Neutrophil (primary cell): ENCODE measurements around the gene GCK.
"Not testable (repeated sequence)": the region's sequence is repeated elsewhere in the genome, so short reads cannot be mapped to it uniquely, and the experiment has no call there.

Experiments
- H3K27ac ChIP-seq: fragments of 200-600 bp; sonication (generic); 2 replicates; pipeline ENCODE4 v1.5.1; 2016; ENCODE audit warnings: mild to moderate bottlenecking, moderate library complexity
- H3K27me3 ChIP-seq: fragments of 200-600 bp; sonication (generic); 2 replicates; pipeline ENCODE4 v1.6.0; 2016; ENCODE audit warnings: mild to moderate bottlenecking
- H3K36me3 ChIP-seq: fragments of 200-600 bp; sonication (generic); 2 replicates; pipeline ENCODE4 v1.5.1; 2017
- H3K4me1 ChIP-seq, 2 experiments: fragments of 200-600 bp in 1 of 2; sonication (generic) in 1 of 2; 1 replicate in 1 of 2; 2 replicates in 1 of 2; pipeline versions ENCODE4 v1.5.1 to v1.6.1; 2013 to 2016; ENCODE audit warnings: low read depth in 1 of 2, low read length in 1 of 2, mild to moderate bottlenecking in 1 of 2, moderate library complexity in 1 of 2; ENCODE audit not compliant: control insufficient read depth in 1 of 2, insufficient read depth in 1 of 2
- H3K4me3 ChIP-seq, 2 experiments: fragments of 200-600 bp in 1 of 2; sonication (generic) in 1 of 2; 1 replicate in 1 of 2; 2 replicates in 1 of 2; pipeline ENCODE4 v1.5.1; 2013 to 2016; ENCODE audit warnings: low read depth in 1 of 2, low read length in 1 of 2, mild to moderate bottlenecking in 1 of 2, moderate library complexity in 1 of 2
- H3K9me3 ChIP-seq: fragments of 200-600 bp; sonication (generic); 2 replicates; pipeline ENCODE4 v1.5.1; 2016
- TF ChIP-seq, protein P1 (sequence below): fragments of 200-600 bp; sonication (generic); IDR thresholded peaks from 2 replicates; pipeline ENCODE4 v1.5.1; 2016; ENCODE audit warnings: antibody characterized with exemption

Gene GCK

DNA sequence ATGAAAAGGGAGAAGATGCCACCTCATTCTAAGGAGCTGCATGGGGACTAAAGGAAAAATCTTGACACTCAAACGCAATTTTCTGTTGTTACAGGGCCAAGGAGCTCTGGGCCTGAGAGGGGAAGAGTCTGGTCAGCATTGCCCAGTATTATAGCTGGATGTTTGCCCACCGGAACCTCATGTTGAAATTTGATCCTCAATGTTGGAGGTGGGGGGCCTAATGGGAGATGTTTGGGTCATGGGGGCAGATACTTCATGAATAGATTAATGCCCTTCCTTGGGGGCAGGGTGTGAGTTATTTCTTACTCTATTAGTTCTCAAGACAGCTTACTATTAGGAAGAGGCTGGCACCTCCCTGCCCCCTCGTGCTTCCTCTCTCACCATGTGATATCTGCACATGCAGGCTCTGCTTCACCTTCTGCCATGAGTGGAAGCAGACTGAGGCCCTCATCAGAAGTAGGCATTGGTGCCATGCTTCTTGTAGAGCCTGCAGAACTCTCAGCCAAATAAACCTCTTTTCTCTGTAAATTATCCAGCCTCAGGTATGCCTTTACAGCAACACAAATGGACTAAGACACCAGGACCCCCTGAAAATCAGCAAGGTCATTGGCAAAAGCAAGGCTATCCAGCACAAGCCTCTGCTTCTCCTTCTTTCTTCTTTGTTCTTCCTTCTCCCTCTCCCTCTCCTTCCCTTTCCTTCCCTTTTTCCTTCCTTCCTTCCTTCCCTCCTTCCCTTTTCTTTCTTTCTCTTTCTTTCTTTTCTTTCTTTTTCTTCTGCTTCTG lies 15.1 kb downstream of the GCK start:
- Histone ChIP-seq H3K4me1 (no peaks in the 10 kb centered on the region), H3K36me3 (no peaks in the 10 kb centered on the region), H3K9me3 (no peaks in the 10 kb centered on the region), H3K27ac (no peak overlapping the region), H3K4me3 (no peak overlapping the region), H3K27me3 (no peaks in the 10 kb centered on the region)
- TF ChIP-seq, protein P1, sequence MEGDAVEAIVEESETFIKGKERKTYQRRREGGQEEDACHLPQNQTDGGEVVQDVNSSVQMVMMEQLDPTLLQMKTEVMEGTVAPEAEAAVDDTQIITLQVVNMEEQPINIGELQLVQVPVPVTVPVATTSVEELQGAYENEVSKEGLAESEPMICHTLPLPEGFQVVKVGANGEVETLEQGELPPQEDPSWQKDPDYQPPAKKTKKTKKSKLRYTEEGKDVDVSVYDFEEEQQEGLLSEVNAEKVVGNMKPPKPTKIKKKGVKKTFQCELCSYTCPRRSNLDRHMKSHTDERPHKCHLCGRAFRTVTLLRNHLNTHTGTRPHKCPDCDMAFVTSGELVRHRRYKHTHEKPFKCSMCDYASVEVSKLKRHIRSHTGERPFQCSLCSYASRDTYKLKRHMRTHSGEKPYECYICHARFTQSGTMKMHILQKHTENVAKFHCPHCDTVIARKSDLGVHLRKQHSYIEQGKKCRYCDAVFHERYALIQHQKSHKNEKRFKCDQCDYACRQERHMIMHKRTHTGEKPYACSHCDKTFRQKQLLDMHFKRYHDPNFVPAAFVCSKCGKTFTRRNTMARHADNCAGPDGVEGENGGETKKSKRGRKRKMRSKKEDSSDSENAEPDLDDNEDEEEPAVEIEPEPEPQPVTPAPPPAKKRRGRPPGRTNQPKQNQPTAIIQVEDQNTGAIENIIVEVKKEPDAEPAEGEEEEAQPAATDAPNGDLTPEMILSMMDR: no peak

DNA sequence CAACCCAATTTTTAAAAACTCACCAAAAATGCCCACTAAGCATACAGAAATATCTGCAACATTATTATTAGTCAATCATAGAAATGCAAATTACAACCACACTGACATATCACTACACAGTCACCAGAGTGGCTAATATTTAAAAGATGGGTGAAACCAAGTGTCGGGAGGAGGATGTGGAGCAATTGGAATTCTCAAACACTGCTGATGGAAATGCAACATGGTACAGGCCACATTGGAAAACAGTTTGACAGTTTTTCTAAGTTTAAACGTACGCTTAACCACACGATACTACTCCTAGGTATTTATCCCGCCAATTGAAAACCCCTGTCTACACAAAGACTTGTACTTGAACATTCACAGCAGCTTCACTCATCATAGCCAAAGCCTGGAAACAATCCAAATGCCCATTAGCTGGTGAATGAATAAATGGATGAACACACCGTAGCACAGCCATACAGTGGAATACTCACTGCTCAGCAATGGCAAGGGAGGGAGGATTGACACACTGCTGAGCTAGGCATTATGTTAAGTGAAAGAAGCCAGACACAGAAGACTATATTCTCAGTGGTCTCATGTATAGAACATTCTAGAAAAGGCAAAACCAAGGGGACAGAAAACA lies 16.3 kb downstream of the GCK start:
- no peak overlapping the region for H3K27ac ChIP-seq
- H3K9me3 ChIP-seq: no peaks in the 10 kb centered on the region
- no peaks in the 10 kb centered on the region for H3K4me1 ChIP-seq
- TF ChIP-seq, protein P1: no peak
- H3K36me3 ChIP-seq: no peaks in the 10 kb centered on the region
- no peak overlapping the region for H3K4me3 ChIP-seq
- H3K27me3 ChIP-seq: no peaks in the 10 kb centered on the region

DNA sequence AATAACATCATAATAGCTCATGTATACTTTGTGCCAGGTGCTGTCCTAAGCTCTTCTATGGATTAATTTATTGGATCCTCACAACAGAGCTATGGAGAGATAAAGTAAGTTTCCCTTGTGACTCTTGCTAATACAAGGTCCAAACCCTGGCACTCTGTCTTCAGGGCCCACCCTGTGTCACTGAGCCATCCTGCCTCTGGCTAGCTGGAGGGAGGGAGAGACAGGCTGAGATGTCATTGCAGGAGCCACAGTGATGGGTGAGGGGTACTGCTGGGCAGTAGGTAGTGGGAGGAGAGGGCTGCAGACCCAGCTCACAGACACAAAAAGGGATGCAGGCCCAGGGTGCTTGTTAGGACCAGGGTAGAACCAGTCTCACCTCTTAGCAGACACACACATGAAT lies 16.9 kb downstream of the GCK start:
- Histone ChIP-seq H3K27me3 (no peaks in the 10 kb centered on the region), H3K4me1 (no peaks in the 10 kb centered on the region)
- TF ChIP-seq, protein P1: no peak

DNA sequence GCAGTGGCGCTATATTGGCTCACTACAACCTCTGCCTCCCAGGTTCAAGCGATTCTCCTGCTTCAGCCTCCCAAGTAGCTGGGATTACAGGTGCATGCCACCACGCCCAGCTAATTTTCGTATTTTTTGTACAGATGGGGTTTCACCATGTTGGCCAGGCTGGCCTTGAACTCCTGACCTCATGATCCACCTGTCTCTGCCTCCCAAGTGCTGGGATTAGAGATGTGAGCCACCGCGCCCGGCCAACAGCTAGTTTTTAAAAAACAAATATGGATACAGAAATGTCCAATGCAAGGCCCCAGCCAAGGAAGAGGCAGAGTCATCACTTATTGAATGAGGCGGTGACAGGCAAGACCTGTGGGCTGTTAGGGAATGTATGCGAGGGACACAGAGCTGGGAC lies 17.3 kb downstream of the GCK start:
- H3K4me1 ChIP-seq, H3K27ac ChIP-seq, H3K36me3 ChIP-seq, H3K9me3 ChIP-seq, H3K4me3 ChIP-seq, H3K27me3 ChIP-seq: not testable (repeated sequence)

More for the DNA sequence above, 16.9 kb downstream of the GCK start:
- Histone ChIP-seq H3K9me3 (no peaks in the 10 kb centered on the region), H3K27ac (no peak overlapping the region), H3K36me3 (no peaks in the 10 kb centered on the region), H3K4me3 (no peak overlapping the region)

DNA sequence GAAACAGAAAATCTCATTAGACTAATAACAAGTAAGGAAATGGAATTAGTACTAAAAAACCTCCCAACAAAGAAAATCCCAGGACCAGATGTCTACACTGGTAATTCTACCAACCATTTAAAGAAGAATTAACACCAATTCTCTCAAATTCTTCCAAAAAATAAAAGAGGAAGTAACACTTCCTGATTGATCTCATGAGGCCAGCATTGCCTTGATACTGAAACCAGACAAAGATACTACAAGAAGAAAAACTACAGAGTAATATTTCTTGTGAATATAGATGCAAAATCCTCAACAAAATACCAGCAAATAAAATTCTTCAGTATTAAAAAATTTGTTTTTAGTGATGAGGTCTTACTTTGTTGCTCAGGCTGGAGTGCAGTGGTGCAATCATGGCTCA lies 21.3 kb downstream of the GCK start:
- H3K4me3 ChIP-seq: no peak overlapping the region
- H3K27me3 ChIP-seq: no peaks in the 10 kb centered on the region
- no peaks in the 10 kb centered on the region for H3K4me1 ChIP-seq
- no peak overlapping the region for H3K27ac ChIP-seq
- H3K36me3 ChIP-seq: no peaks in the 10 kb centered on the region
- H3K9me3 ChIP-seq: no peaks in the 10 kb centered on the region
- TF ChIP-seq, protein P1: no peak

DNA sequence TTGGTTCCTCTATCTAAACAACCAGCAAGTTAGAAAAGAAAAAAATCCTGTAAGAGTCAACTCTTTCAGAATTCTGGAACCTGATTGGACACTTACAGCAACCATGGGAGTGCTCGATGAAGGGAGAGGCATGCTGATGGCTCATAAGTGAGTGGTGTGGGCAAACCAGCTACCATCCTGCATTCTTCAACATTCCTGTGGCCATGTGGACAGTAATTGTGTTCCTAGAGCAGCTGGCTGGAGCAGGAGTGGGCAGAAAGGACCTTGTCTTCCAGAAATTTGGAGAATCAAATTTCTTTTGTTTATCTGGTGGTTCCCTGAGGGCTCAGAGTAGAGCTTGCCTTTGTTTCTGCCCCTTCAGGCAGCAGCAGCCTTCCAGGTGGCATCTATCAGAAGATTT lies 25.6 kb downstream of the GCK start:
- no peaks in the 10 kb centered on the region for H3K36me3 ChIP-seq
- no peak overlapping the region for H3K4me3 ChIP-seq
- H3K27ac ChIP-seq: no peak overlapping the region
- TF ChIP-seq, protein P1: no peak
- H3K27me3 ChIP-seq: no peaks in the 10 kb centered on the region
- H3K4me1 ChIP-seq: no peaks in the 10 kb centered on the region
- H3K9me3 ChIP-seq: no peaks in the 10 kb centered on the region
